A673 (cell line): Measurements from ENCODE around the gene ARHGAP24.

Experiments
- CTCF ChIP-seq: fragments of 300-800, 200-600 bp; sonication (generic); conservative IDR thresholded peaks from 2 replicates; pipeline ENCODE4 v1.5.1; 2017; ENCODE audit warnings: low read depth, mild to moderate bottlenecking, antibody characterized with exemption, low read length, moderate library complexity, mixed read lengths
- EZH2 ChIP-seq: fragments of 200-600 bp; sonication (generic); IDR thresholded peaks from 2 replicates; pipeline ENCODE4 v1.6.1; 2017; ENCODE audit warnings: borderline replicate concordance, low read depth, mild to moderate bottlenecking, mixed read lengths, antibody characterized with exemption, low read length; ENCODE audit not compliant: poor library complexity, severe bottlenecking

- TF ChIP-seq CTCF = no peak
- no peak for TF ChIP-seq EZH2
These were observed 73.2 kb downstream of the ARHGAP24 start for GRCh38 chr4:85548116-85548515.
